Forelimb muscle (tissue), 1 donor: ENCODE results near the gene PKNOX1. TPM values are rescaled to one million over a fixed set of nuclear protein-coding genes. Genes with fewer than 3 reads are reported as not detected.
"Not testable (repeated sequence)": the region's sequence is repeated elsewhere in the genome, so short reads cannot be mapped to it uniquely, and the experiment has no call there.

ENCODE experiments used
- DNase-seq: peaks from one replicate; pipeline ENCODE4 v3.0.0-alpha.2; 2013; ENCODE audit warnings: low read depth
- polyA plus RNA-seq: library from polyadenylated mRNA; unstranded; fragments of 120-200 nt; gene quantifications from one replicate; pipeline ENCODE4 v1.2.1, GENCODE V29; 2013; ENCODE audit not compliant: insufficient read length

PKNOX1 gene
- polyA plus RNA-seq, 1 donor = 15.6 TPM

DNA sequence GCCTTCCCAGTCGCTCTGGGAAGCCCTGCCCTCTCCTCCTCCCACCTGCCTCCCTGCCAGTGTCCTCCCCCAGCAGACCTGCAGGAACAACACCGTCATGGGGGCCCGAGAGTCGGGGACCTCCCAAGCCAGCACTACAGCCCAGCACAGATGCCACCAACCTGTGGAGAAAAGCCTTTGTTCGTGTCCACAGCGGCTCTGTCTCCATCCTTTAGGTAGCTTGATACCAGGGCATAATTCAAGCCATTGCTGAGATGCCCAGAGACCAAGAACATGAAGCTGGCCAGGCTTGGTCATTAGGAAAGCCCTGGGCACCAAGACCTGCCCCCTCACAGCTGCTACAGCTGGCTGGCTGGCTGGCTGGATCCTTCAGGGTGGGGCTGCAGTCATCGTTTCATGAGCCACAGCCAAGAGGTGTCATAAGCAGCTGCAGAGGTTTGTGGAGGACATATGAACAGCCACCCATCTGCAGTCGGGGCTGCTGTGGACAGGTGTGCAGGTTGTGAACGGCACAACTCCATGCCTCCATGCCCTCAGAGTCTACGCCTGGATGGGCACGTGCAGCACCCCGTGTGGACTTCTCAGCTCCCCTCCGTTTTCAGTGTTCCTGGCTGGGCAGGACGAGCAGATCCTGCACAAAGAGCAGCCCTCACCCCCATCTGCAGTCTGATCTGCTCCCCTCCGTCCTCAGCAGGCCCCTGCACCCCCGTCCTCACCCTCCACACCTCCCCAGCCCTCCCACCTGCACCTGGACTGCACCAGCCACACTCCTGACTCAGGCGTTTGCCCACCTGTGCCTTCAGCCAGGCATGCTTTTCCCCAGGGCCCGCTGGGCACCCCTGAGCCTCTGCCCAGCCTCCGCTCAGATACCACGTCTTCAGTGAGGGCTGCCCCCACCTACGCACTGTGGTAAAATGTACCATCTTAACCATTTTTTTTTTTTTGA, 71.8 kb downstream of the PKNOX1 start:
- not testable (repeated sequence) for DNase-seq

- DNase-seq = not testable (repeated sequence)
Measured at GRCh38 chr21:43053112-43053511, 78.8 kb downstream of the PKNOX1 start.

GRCh38 chr21:43062955-43063664, 88.7 kb downstream of the PKNOX1 start:
- DNase-seq = not testable (repeated sequence)

GRCh38 chr21:43064265-43064917, 90.0 kb downstream of the PKNOX1 start:
- DNase-seq = not testable (repeated sequence)

- DNase-seq = not testable (repeated sequence)
Measured at GRCh38 chr21:43065991-43066390, 91.6 kb downstream of the PKNOX1 start.

GRCh38 chr21:43066690-43067089, 92.3 kb downstream of the PKNOX1 start:
- not testable (repeated sequence) for DNase-seq

- DNase-seq = not testable (repeated sequence)
Measured at GRCh38 chr21:43068065-43068464, 93.7 kb downstream of the PKNOX1 start.

DNA sequence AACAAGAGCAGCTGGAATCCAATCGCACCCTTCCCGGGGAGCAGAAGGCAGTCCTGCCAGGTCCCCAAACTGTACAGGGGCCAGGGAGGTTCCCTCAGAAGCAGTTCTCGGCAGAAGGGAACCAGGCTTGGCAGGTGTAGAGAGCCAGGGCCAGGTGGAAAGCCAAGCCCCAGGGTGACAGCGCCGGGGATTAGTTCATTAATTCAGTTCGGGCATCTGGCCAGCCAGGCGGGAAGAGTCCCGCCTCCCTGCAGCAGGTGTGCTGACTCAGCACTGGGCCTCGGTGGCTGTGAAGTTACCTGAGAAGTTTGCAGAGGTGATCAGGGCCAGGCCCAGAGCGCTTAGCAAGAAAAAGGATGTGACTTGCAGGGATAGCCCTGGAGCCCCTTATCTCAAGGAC, 95.3 kb downstream of the PKNOX1 start:
- not testable (repeated sequence) for DNase-seq

- DNase-seq = not testable (repeated sequence)
Measured at GRCh38 chr21:43072742-43073141, 98.4 kb downstream of the PKNOX1 start.

- not testable (repeated sequence) for DNase-seq
Measured at GRCh38 chr21:43074401-43075169, 100.2 kb downstream of the PKNOX1 start.

GRCh38 chr21:43075170-43076022, 101.0 kb downstream of the PKNOX1 start, which contains the start of gene CBS:
Gene CBS, minus strand, starts transcription at chr21:43075835. Its CDS starts 3,642 bp downstream, at chr21:43072193.
- DNase-seq = not testable (repeated sequence)

DNA sequence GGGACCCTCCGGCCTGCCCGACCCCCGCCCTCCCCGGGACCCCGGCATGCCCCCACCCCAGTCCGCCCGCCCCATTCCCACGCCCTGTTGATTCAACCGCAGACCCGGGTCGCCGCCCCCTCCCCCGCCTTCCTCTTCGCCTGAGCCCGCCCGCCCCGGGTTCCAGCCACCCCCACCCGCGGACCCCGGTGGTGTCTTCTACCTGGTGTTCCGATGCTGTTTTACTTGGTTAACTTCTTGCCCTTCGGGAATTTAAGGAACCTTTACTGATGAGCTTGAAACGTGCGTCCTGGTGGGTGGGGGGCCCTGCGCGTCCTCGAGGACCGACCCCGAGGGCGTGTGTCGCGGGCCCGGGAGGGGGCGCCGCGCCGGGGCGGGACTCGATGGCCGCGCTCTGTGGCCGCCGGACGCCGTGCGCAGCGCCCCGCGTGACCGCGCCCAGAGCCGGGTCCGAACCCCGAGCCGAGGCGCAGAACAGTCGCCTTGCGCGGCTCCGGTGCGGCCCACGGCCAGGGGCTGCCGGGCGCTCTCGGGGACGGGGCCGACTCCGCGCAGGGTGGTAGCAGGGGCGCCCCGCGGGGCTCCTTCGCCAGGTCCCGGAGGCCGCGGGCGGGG, 101.8 kb downstream of the PKNOX1 start:
- not testable (repeated sequence) for DNase-seq

DNA sequence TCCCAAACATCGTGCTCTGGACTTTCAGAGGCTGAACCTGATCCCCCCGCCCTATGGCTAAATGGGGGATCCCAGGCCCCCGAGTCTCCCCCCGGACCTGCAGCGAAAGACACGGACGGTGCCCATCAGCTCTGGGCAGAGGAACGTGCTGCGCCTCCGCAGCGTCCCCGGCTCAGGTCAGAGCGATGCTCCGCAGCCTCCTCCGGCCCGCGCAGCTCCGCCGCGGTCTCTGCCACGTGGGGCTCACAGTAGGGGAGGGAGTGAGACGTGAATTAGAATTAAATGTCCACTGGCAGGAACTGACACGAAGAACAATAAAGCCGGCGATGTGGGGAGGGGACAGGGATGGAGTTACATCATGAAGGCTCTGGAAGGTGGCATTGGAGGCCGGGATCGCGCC, 102.3 kb downstream of the PKNOX1 start:
- DNase-seq = not testable (repeated sequence)

- DNase-seq = not testable (repeated sequence)
Measured at GRCh38 chr21:43082587-43083300, 108.4 kb downstream of the PKNOX1 start.

Other genes starting within 250 kb of the PKNOX1 start
- 8.0 TPM for gene WDR4, start 95.0 kb upstream of the PKNOX1 start, polyA plus RNA-seq
- gene NDUFV3, start 81.3 kb upstream of the PKNOX1 start, polyA plus RNA-seq = 35.7 TPM
- gene ERVH48-1, start 48.9 kb upstream of the PKNOX1 start, polyA plus RNA-seq = 1.2 TPM
- gene CBS, start 101.3 kb downstream of the PKNOX1 start, polyA plus RNA-seq = 5.0 TPM
- gene U2AF1, start 133.0 kb downstream of the PKNOX1 start, polyA plus RNA-seq = 47.9 TPM
- not detected for gene CRYAA, start 194.4 kb downstream of the PKNOX1 start, polyA plus RNA-seq